Ishikawa (cell line): ENCODE results near the gene OR5A2.

Experiments used
- CREB1 ChIP-seq: IDR thresholded peaks from 2 replicates; pipeline ENCODE4 v1.6.1; 2012; ENCODE audit warnings: low read depth
- EP300 ChIP-seq: IDR thresholded peaks from 2 replicates; pipeline ENCODE4 v1.6.1; 2012; ENCODE audit warnings: borderline replicate concordance
- FOXM1 ChIP-seq: IDR thresholded peaks from 2 replicates; pipeline ENCODE4 v1.6.1; 2012; ENCODE audit warnings: low read depth, borderline replicate concordance
- NFIC ChIP-seq: IDR thresholded peaks from 2 replicates; pipeline ENCODE4 v1.6.1; 2012
- RAD21 ChIP-seq: IDR thresholded peaks from 2 replicates; pipeline ENCODE4 v1.6.1; 2012; ENCODE audit warnings: low read depth
- TAF1 ChIP-seq: IDR thresholded peaks from 2 replicates; pipeline ENCODE4 v1.6.1; 2012; ENCODE audit warnings: low read depth, mild to moderate bottlenecking
- TCF12 ChIP-seq: IDR thresholded peaks from 2 replicates; pipeline ENCODE4 v1.6.1; 2012; ENCODE audit warnings: low read depth
- TEAD4 ChIP-seq: IDR thresholded peaks from 2 replicates; pipeline ENCODE4 v1.6.1; 2012
- YY1 ChIP-seq: IDR thresholded peaks from 2 replicates; pipeline ENCODE4 v1.6.1; 2012; ENCODE audit warnings: low read depth
- ZBTB7A ChIP-seq: IDR thresholded peaks from 2 replicates; pipeline ENCODE4 v1.6.1; 2012; ENCODE audit warnings: low read depth
- TF ChIP-seq, protein P1 (sequence below): IDR thresholded peaks from 2 replicates; pipeline ENCODE4 v1.6.1; 2012; ENCODE audit warnings: low read depth, mild to moderate bottlenecking
- TF ChIP-seq, protein P2 (sequence below): IDR thresholded peaks from 2 replicates; pipeline ENCODE4 v1.6.1; 2012

DNA sequence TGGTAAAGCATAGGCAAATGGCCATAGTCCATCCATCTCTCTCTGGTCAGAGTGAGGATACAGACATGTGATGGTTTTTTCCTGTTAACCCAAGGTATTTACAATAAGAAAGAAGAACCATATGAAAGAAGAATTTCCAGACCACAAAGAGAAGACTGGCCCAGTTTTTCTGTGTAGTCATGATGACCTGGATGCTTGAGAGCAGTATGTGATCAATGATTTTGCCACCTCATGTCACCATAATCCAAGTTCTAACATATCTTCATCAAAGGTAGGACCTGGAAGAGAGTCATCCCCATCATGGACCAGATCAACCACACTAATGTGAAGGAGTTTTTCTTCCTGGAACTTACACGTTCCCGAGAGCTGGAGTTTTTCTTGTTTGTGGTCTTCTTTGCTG, 30.4 kb upstream of the OR5A2 start, which contains the start of gene OR4D6:
- TF ChIP-seq EP300 (no peak), ZBTB7A (no peak), CREB1 (no peak), NFIC (no peak), TAF1 (no peak), TEAD4 (no peak), YY1 (no peak), FOXM1 (no peak), RAD21 (no peak), TCF12 (no peak)
- TF ChIP-seq, protein P1, sequence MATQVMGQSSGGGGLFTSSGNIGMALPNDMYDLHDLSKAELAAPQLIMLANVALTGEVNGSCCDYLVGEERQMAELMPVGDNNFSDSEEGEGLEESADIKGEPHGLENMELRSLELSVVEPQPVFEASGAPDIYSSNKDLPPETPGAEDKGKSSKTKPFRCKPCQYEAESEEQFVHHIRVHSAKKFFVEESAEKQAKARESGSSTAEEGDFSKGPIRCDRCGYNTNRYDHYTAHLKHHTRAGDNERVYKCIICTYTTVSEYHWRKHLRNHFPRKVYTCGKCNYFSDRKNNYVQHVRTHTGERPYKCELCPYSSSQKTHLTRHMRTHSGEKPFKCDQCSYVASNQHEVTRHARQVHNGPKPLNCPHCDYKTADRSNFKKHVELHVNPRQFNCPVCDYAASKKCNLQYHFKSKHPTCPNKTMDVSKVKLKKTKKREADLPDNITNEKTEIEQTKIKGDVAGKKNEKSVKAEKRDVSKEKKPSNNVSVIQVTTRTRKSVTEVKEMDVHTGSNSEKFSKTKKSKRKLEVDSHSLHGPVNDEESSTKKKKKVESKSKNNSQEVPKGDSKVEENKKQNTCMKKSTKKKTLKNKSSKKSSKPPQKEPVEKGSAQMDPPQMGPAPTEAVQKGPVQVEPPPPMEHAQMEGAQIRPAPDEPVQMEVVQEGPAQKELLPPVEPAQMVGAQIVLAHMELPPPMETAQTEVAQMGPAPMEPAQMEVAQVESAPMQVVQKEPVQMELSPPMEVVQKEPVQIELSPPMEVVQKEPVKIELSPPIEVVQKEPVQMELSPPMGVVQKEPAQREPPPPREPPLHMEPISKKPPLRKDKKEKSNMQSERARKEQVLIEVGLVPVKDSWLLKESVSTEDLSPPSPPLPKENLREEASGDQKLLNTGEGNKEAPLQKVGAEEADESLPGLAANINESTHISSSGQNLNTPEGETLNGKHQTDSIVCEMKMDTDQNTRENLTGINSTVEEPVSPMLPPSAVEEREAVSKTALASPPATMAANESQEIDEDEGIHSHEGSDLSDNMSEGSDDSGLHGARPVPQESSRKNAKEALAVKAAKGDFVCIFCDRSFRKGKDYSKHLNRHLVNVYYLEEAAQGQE, result no peak
- TF ChIP-seq, protein P2, sequence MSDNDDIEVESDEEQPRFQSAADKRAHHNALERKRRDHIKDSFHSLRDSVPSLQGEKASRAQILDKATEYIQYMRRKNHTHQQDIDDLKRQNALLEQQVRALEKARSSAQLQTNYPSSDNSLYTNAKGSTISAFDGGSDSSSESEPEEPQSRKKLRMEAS, result no peak
